ENCODE data around the gene OPCML. TPM values are rescaled to one million over a fixed set of nuclear protein-coding genes. Genes with fewer than 3 reads are reported as not detected.

Gene OPCML
- total RNA-seq, 1 donor from 2014 or later: 0.61 TPM

- no peaks in the 10 kb centered on the region for H3K36me3 Mint-ChIP-seq (ENCODE audit: unreplicated experiment)
- TF ChIP-seq CTCF (IDR thresholded peaks at IDR 0.05; ENCODE audit: partially characterized antibody, unreplicated experiment): no peak
- H3K4me1 Mint-ChIP-seq (ENCODE audit: low read depth, unreplicated experiment): no peaks in the 10 kb centered on the region
- H3K27ac Mint-ChIP-seq (ENCODE audit: unreplicated experiment): no peak overlapping the region
- DNase-seq: no peak
- no peaks in the 10 kb centered on the region for H3K27me3 Mint-ChIP-seq (ENCODE audit: unreplicated experiment)
- no peak overlapping the region for H3K4me3 Mint-ChIP-seq (ENCODE audit: unreplicated experiment)
- H3K9me3 Mint-ChIP-seq (ENCODE audit: unreplicated experiment): no peaks in the 10 kb centered on the region
Measured at GRCh38 chr11:132846075-132846474, 686.2 kb downstream of the OPCML start.

GRCh38 chr11:132844956-132845696 is 687.2 kb downstream of the OPCML start:
- H3K36me3 Mint-ChIP-seq (ENCODE audit: unreplicated experiment): no peaks in the 10 kb centered on the region
- H3K4me3 Mint-ChIP-seq (ENCODE audit: unreplicated experiment): no peak overlapping the region
- H3K27ac Mint-ChIP-seq (ENCODE audit: unreplicated experiment): no peak overlapping the region
- TF ChIP-seq CTCF (IDR thresholded peaks at IDR 0.05; ENCODE audit: partially characterized antibody, unreplicated experiment): no peak
- no peaks in the 10 kb centered on the region for H3K9me3 Mint-ChIP-seq (ENCODE audit: unreplicated experiment)
- no peak for DNase-seq
- peaks cover 6% of the 10 kb centered on the region for H3K4me1 Mint-ChIP-seq (ENCODE audit: low read depth, unreplicated experiment)
- no peaks in the 10 kb centered on the region for H3K27me3 Mint-ChIP-seq (ENCODE audit: unreplicated experiment)

GRCh38 chr11:132840660-132841059 is 691.6 kb downstream of the OPCML start:
- Mint-ChIP-seq H3K9me3 (ENCODE audit: unreplicated experiment) (no peaks in the 10 kb centered on the region), H3K27ac (ENCODE audit: unreplicated experiment) (peak overlapping the region; percentile 17), H3K36me3 (ENCODE audit: unreplicated experiment) (no peaks in the 10 kb centered on the region), H3K4me3 (ENCODE audit: unreplicated experiment) (no peak overlapping the region), H3K27me3 (ENCODE audit: unreplicated experiment) (no peaks in the 10 kb centered on the region), H3K4me1 (ENCODE audit: low read depth, unreplicated experiment) (peaks cover 19% of the 10 kb centered on the region)
- no peak for DNase-seq
- no peak for TF ChIP-seq CTCF (IDR thresholded peaks at IDR 0.05; ENCODE audit: partially characterized antibody, unreplicated experiment)

GRCh38 chr11:132840191-132840590 is 692.1 kb downstream of the OPCML start:
- DNase-seq: peak; percentile 25
- no peak for TF ChIP-seq CTCF (IDR thresholded peaks at IDR 0.05; ENCODE audit: partially characterized antibody, unreplicated experiment)
- Mint-ChIP-seq H3K36me3 (ENCODE audit: unreplicated experiment) (no peaks in the 10 kb centered on the region), H3K4me1 (ENCODE audit: low read depth, unreplicated experiment) (peaks cover 19% of the 10 kb centered on the region), H3K4me3 (ENCODE audit: unreplicated experiment) (no peak overlapping the region), H3K27ac (ENCODE audit: unreplicated experiment) (no peak overlapping the region), H3K9me3 (ENCODE audit: unreplicated experiment) (no peaks in the 10 kb centered on the region), H3K27me3 (ENCODE audit: unreplicated experiment) (no peaks in the 10 kb centered on the region)

- TF ChIP-seq CTCF (IDR thresholded peaks at IDR 0.05; ENCODE audit: partially characterized antibody, unreplicated experiment): no peak
- no peak for DNase-seq
- Mint-ChIP-seq H3K36me3 (ENCODE audit: unreplicated experiment) (no peaks in the 10 kb centered on the region), H3K9me3 (ENCODE audit: unreplicated experiment) (no peaks in the 10 kb centered on the region), H3K27ac (ENCODE audit: unreplicated experiment) (peak overlapping the region; percentile 9), H3K4me1 (ENCODE audit: low read depth, unreplicated experiment) (peaks cover 22% of the 10 kb centered on the region), H3K27me3 (ENCODE audit: unreplicated experiment) (no peaks in the 10 kb centered on the region), H3K4me3 (ENCODE audit: unreplicated experiment) (peak overlapping the region; percentile 67)
Measured at GRCh38 chr11:132839236-132839945, 692.9 kb downstream of the OPCML start.
